Choroid plexus epithelial cell (primary cell): ENCODE results near the gene VLDLR.

Experiments used
- DNase-seq: peaks from one replicate; pipeline ENCODE4 v3.0.0-alpha.2; 2010; ENCODE audit warnings: low read depth
- H3K4me3 ChIP-seq: 2 replicates; pipeline ENCODE4 v1.5.1; 2011; ENCODE audit warnings: low read depth, mild to moderate bottlenecking, control low read depth, low read length, moderate library complexity
- TF ChIP-seq, protein P1 (sequence below): conservative IDR thresholded peaks from 2 replicates; pipeline ENCODE4 v1.5.1; 2011; ENCODE audit warnings: low read depth, mild to moderate bottlenecking, control low read depth, inconsistent platforms, low read length, moderate library complexity

Gene VLDLR

DNA sequence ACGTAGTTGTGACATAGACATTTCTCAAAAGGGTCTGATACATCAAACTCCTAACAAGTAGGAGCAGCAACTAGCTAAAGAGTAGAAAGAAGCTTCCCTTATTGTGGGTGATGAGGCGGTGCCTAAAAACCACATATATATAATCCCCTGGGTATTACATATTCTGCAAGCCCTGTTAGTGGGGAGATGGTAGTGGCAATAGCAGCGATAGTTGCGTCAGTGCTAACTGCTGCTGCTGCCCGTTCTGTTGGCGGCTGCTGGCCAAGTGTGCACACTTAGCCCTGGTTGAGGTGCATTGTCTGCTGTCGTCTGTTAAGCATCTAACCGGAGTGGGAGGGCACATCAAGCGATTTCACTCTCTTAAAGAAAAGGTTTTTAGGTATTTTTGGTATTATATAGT lies 35.8 kb downstream of the VLDLR start:
- DNase-seq = no peak
- TF ChIP-seq, protein P1, sequence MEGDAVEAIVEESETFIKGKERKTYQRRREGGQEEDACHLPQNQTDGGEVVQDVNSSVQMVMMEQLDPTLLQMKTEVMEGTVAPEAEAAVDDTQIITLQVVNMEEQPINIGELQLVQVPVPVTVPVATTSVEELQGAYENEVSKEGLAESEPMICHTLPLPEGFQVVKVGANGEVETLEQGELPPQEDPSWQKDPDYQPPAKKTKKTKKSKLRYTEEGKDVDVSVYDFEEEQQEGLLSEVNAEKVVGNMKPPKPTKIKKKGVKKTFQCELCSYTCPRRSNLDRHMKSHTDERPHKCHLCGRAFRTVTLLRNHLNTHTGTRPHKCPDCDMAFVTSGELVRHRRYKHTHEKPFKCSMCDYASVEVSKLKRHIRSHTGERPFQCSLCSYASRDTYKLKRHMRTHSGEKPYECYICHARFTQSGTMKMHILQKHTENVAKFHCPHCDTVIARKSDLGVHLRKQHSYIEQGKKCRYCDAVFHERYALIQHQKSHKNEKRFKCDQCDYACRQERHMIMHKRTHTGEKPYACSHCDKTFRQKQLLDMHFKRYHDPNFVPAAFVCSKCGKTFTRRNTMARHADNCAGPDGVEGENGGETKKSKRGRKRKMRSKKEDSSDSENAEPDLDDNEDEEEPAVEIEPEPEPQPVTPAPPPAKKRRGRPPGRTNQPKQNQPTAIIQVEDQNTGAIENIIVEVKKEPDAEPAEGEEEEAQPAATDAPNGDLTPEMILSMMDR = no peak
- H3K4me3 ChIP-seq = no peak overlapping the region

DNA sequence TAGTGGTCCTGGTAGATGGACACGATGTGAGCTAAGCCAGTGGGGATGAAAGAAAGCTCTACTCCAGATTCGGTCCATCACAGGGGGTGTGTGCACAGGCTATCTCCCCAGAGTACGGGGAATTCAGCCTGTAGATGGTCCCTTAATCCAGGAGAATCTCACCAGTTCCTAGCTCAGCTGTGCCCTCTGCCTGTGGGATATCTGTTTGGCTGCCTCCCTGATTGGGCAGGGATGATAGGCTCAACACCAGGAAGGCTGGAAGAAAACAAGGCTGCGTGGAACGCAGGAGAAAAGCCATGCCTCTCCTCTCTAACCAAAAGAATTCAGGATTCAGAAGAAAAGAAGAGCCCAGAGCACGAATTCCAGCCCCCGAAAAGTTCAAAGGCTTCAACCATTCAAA lies 40.9 kb downstream of the VLDLR start:
- H3K4me3 ChIP-seq = no peak overlapping the region
- DNase-seq = peak; percentile 14
- TF ChIP-seq, protein P1 = peak; percentile 33

DNA sequence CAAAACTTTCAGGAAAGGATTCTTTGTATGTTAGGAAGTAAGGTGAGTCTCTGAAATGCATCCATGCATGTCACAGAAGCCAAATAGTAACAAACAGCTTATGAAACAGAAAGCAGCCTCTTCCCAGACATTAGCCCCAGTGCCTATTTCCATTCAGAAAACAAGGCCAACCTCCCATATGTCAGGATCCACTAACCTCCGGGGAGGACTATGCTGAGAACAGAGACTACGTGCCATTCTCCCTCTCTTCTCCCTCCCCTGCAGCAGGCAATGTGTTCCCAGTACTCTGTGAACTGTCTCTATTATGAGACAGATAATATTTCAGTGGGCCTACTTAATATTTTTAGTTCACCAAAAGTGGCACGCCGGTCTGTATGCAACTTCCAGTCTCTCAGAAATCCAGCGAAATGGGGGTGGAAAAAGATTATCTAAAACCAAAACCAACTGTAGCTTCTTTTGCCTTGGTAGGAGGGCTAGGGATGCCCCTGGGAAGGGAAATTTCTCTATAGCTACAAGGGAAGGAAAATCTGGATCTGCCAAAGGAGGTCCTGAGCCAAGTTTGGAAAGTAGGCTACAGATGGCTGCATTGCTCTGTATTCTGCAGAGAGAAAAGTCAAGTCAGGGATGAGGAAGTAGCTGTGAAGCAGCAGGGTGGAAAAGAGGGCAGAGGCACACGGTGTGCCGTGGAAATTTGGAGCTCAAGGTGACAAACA lies 42.0 kb downstream of the VLDLR start:
- TF ChIP-seq, protein P1 = no peak
- no peak for DNase-seq
- no peak overlapping the region for H3K4me3 ChIP-seq

DNA sequence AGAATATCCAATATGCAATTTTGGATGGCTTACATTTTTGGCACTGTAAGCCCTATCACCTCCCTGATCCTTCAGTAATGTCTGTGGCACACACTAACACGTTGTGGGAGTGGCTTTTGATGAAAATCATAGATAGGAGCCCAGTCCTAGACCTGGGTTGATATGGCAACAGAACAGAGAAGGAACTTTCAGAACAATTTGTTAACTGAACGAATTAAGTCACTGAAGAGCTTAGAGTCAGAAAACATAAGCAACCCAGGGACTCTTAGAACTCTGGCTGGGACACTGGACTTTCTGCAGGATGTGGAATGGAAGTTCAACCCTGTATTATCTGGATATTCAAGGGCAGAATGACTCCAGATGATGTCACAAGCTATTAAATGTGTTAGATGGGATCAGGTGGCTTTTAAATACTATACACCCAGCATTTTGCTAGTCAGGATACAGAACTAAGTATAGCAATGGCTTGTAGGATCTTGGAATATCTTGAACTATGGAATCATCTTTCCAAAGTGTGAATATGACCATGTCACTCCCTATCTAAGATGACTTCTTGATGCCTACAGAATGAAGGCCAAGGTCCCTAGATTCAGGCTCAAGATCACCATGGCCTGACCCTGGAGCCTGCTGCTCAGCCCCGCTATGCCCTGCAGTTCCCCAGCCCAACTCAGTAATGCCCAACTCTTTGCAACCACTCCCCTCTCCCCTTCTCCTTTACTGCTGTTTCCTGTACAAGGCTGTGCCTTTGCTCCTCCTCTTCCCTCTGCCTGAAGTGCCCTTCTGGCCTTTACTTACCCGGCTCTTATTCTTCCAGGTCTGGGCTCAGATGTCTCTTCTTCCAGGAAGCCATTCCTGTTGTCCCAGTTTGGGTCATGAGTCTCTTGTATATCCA lies 42.8 kb downstream of the VLDLR start:
- DNase-seq = no peak
- no peak overlapping the region for H3K4me3 ChIP-seq
- TF ChIP-seq, protein P1 = no peak

DNA sequence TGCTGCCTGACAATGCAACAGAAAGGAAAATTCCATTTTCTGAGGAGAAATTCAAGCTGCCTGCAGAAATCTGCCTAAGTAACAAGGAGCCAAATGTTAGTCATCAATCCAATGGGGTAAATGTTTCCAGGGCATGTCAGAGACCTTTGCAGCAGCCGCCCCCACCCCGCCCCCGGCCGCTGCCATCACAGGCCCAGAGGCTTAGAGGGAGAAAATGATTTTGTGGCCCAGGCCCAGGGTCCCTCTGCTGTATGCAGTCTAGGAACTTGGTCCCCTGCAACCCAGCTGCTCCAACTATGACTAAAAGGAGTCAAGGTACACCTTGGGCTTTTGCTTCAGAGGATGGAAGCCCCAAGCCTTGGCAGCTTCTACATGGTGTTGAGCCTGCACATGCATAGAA lies 45.0 kb downstream of the VLDLR start:
- TF ChIP-seq, protein P1 = no peak
- no peak overlapping the region for H3K4me3 ChIP-seq
- DNase-seq = no peak

DNA sequence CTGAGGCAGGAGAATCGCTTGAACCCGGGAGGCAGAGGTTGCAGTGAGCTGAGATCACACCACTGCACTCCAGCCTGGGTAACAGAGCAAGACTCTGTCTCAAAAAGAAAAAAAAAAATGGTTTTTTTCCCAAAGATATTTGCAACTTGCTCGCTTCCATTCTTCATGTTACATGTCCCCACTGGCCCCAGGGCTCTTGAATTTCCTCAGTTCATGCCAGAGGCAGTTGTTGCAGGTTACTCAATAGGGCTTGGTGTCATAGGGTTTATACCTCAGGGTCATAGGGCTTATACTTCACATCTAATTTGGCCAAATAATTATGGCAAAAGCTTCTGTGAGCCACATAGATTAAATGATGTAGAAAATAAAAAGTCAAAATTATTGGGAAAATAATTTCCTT lies 51.6 kb downstream of the VLDLR start:
- TF ChIP-seq, protein P1 = no peak
- no peak overlapping the region for H3K4me3 ChIP-seq
- no peak for DNase-seq
